H9 (cell line): ENCODE data around the gene PDZD2. TPM values are rescaled to one million over a fixed set of nuclear protein-coding genes. Genes with fewer than 3 reads are reported as not detected.

Experiments
- DNase-seq: peaks from one replicate; pipeline ENCODE4 v3.0.0-alpha.2; 2017
- H2AFZ ChIP-seq: one replicate; pipeline ENCODE4 v1.6.1; 2013; ENCODE audit warnings: mild to moderate bottlenecking, low read length, control low read depth, moderate library complexity
- H2AK5ac ChIP-seq: 2 replicates; pipeline ENCODE4 v1.6.1; 2013; ENCODE audit warnings: low read length, control low read depth, mixed read lengths; ENCODE audit not compliant: insufficient read length
- H2BK120ac ChIP-seq: one replicate; pipeline ENCODE4 v1.6.1; 2013; ENCODE audit warnings: low read depth, mild to moderate bottlenecking, low read length, control low read depth, inconsistent platforms; ENCODE audit not compliant: poor library complexity, severe bottlenecking
- H2BK12ac ChIP-seq: 2 replicates; pipeline ENCODE4 v1.6.1; 2013; ENCODE audit warnings: low read length, control low read depth, mixed read lengths, low read depth; ENCODE audit not compliant: insufficient read length
- H2BK15ac ChIP-seq: 2 replicates; pipeline ENCODE4 v1.6.1; 2013; ENCODE audit warnings: low read depth, low read length, control low read depth
- H2BK20ac ChIP-seq: one replicate; pipeline ENCODE4 v1.6.1; 2013; ENCODE audit warnings: low read depth, mild to moderate bottlenecking, low read length, control low read depth, inconsistent platforms; ENCODE audit not compliant: poor library complexity, severe bottlenecking
- H2BK5ac ChIP-seq: 2 replicates; pipeline ENCODE4 v1.6.1; 2013; ENCODE audit warnings: low read length, control low read depth, mixed read lengths; ENCODE audit not compliant: insufficient read length
- H3K14ac ChIP-seq: 2 replicates; pipeline ENCODE4 v1.6.1; 2013; ENCODE audit warnings: low read length, control low read depth; ENCODE audit not compliant: insufficient read depth
- H3K18ac ChIP-seq: 2 replicates; pipeline ENCODE4 v1.6.1; 2013; ENCODE audit warnings: low read depth, mild to moderate bottlenecking, mixed read lengths, low read length, control low read depth; ENCODE audit not compliant: insufficient read length
- H3K23ac ChIP-seq: 2 replicates; pipeline ENCODE4 v1.6.1; 2013; ENCODE audit warnings: low read length, control low read depth, mixed read lengths, low read depth; ENCODE audit not compliant: insufficient read length
- H3K23me2 ChIP-seq: 2 replicates; pipeline ENCODE4 v1.6.1; 2013; ENCODE audit warnings: low read depth, mild to moderate bottlenecking, mixed read lengths, low read length, control low read depth; ENCODE audit not compliant: insufficient read length, poor library complexity, severe bottlenecking
- H3K27ac ChIP-seq: 2 replicates; pipeline ENCODE4 v1.5.1; 2013; ENCODE audit warnings: low read length, control low read depth, mixed read lengths, low read depth; ENCODE audit not compliant: insufficient read length
- H3K27me3 ChIP-seq: 2 replicates; pipeline ENCODE4 v1.6.1; 2013; ENCODE audit warnings: low read length, control low read depth, inconsistent platforms; ENCODE audit not compliant: insufficient read depth
- H3K4ac ChIP-seq: 2 replicates; pipeline ENCODE4 v1.6.1; 2013; ENCODE audit warnings: low read depth, mild to moderate bottlenecking, control low read depth, inconsistent platforms, low read length, moderate library complexity
- H3K4me1 ChIP-seq: 2 replicates; pipeline ENCODE4 v1.6.1; 2013; ENCODE audit warnings: low read length, control low read depth, inconsistent platforms; ENCODE audit not compliant: insufficient read depth
- H3K4me2 ChIP-seq: 2 replicates; pipeline ENCODE4 v1.6.1; 2013; ENCODE audit warnings: low read length, control low read depth, mixed read lengths; ENCODE audit not compliant: insufficient read length, insufficient read depth
- H3K56ac ChIP-seq: 2 replicates; pipeline ENCODE4 v1.6.1; 2013; ENCODE audit warnings: low read depth, mild to moderate bottlenecking, mixed read lengths, low read length, control low read depth; ENCODE audit not compliant: insufficient read length
- H3K79me1 ChIP-seq: 2 replicates; pipeline ENCODE4 v1.6.1; 2013; ENCODE audit warnings: low read depth, mild to moderate bottlenecking, moderate library complexity, low read length, control low read depth, inconsistent platforms; ENCODE audit not compliant: insufficient read depth, poor library complexity, severe bottlenecking
- H3K79me2 ChIP-seq: 2 replicates; pipeline ENCODE4 v1.6.1; 2013; ENCODE audit warnings: low read length, control low read depth, inconsistent platforms; ENCODE audit not compliant: insufficient read depth
- H3K9ac ChIP-seq: 2 replicates; pipeline ENCODE4 v1.6.1; 2013; ENCODE audit warnings: low read length, control low read depth, mixed read lengths; ENCODE audit not compliant: insufficient read length; ENCODE audit errors: extremely low read depth
- H3K9me3 ChIP-seq: one replicate; pipeline ENCODE4 v1.6.1; 2013; ENCODE audit warnings: low read depth, low read length, inconsistent platforms; ENCODE audit not compliant: control insufficient read depth
- H3T11ph ChIP-seq: one replicate; pipeline ENCODE4 v1.6.1; 2013; ENCODE audit warnings: mild to moderate bottlenecking, low read length, control low read depth, inconsistent platforms
- H4K20me1 ChIP-seq: one replicate; pipeline ENCODE4 v1.6.1; 2013; ENCODE audit not compliant: control insufficient read depth, insufficient read length, insufficient read depth
- H4K5ac ChIP-seq: 2 replicates; pipeline ENCODE4 v1.6.1; 2013; ENCODE audit warnings: low read depth, mild to moderate bottlenecking, mixed read lengths, low read length, control low read depth; ENCODE audit not compliant: insufficient read length
- H4K8ac ChIP-seq: replicated peaks from 2 replicates; pipeline ENCODE4 v1.6.1; 2013; ENCODE audit warnings: low read length, control low read depth, mixed read lengths, low read depth; ENCODE audit not compliant: insufficient read length
- H4K91ac ChIP-seq: 2 replicates; pipeline ENCODE4 v1.6.1; 2013; ENCODE audit warnings: low read depth, mild to moderate bottlenecking, moderate library complexity, mixed read lengths, low read length, control low read depth; ENCODE audit not compliant: insufficient read length
- H3K27ac Mint-ChIP-seq, 3 experiments: 2 replicates in 2 of 3; 3 replicates in 1 of 3; pipeline ENCODE4 v1.8.0; 2020 to 2021; ENCODE audit warnings: mixed read lengths in 3 of 3, mild to moderate bottlenecking in 1 of 3, moderate library complexity in 1 of 3
- H3K27me3 Mint-ChIP-seq: 2 replicates; pipeline ENCODE4 v1.8.0; 2021; ENCODE audit warnings: low read depth, mild to moderate bottlenecking, moderate library complexity, mixed read lengths
- H3K36me3 Mint-ChIP-seq, 3 experiments: 2 replicates in 2 of 3; 3 replicates in 1 of 3; pipeline ENCODE4 v1.8.0; 2020 to 2021; ENCODE audit warnings: low read depth in 3 of 3, mixed read lengths in 3 of 3; ENCODE audit not compliant: insufficient read depth in 1 of 3
- H3K4me1 Mint-ChIP-seq, 2 experiments: 2 replicates each; pipeline ENCODE4 v1.8.0; 2020; ENCODE audit warnings: mixed read lengths in 2 of 2
- H3K4me3 Mint-ChIP-seq, 2 experiments: 2 replicates in 1 of 2; 3 replicates in 1 of 2; pipeline ENCODE4 v1.8.0; 2020 to 2021; ENCODE audit warnings: mild to moderate bottlenecking in 2 of 2, mixed read lengths in 2 of 2, moderate library complexity in 1 of 2
- H3K9me3 Mint-ChIP-seq, 2 experiments: 2 replicates in 1 of 2; 3 replicates in 1 of 2; pipeline ENCODE4 v1.8.0; 2020; ENCODE audit warnings: mild to moderate bottlenecking in 2 of 2, mixed read lengths in 2 of 2, moderate library complexity in 1 of 2
- CTCF ChIP-seq: fragments of 200-600 bp; sonication (generic); conservative IDR thresholded peaks from 3 replicates; pipeline ENCODE4 v1.8.0; 2021; ENCODE audit warnings: antibody characterized with exemption, mild to moderate bottlenecking
- WGBS: extraction: QIAGEN DNeasy Blood & Tissue Kit; methylation state at CpG from one replicate; pipeline ENCODE4 v1.1.7; 2013; ENCODE audit warnings: missing lambda C conversion rate, low lambda C conversion rate, mixed read lengths; ENCODE audit not compliant: insufficient read length; ENCODE audit errors: extremely low coverage; 5-methylcytosine and 5-hydroxymethylcytosine counted together
- total RNA-seq: library from RNA; stranded (reverse); gene quantifications from 2 replicates; pipeline ENCODE4 v1.2.1, GENCODE V29; 2021

PDZD2 gene
- total RNA-seq, 1 experiment from 2014 or later, result 9.9 TPM

GRCh38 chr5:32003981-32004380 lies 365.1 kb downstream of the PDZD2 start:
- Histone ChIP-seq H3K27ac (no peak overlapping the region), H4K5ac (no peak overlapping the region), H4K8ac (no peak overlapping the region), H3K9ac (no peak overlapping the region), H2AK5ac (no peak overlapping the region), H3K79me2 (no peaks in the 10 kb centered on the region), H3K23me2 (no peaks in the 10 kb centered on the region), H2BK5ac (no peak overlapping the region), H3K27me3 (no peaks in the 10 kb centered on the region), H4K20me1 (no peaks in the 10 kb centered on the region), H2AFZ (no peak overlapping the region), H3K4me2 (no peak overlapping the region), H3K56ac (no peak overlapping the region), H2BK120ac (no peak overlapping the region), H3K18ac (no peak overlapping the region), H3K79me1 (no peaks in the 10 kb centered on the region), H4K91ac (no peak overlapping the region), H3T11ph (no peak overlapping the region), H3K9me3 (no peaks in the 10 kb centered on the region), H3K4ac (no peak overlapping the region), H3K4me1 (no peaks in the 10 kb centered on the region; the same call in 1 of the 2 replicates), H3K14ac (no peak overlapping the region), H2BK12ac (no peak overlapping the region), H2BK15ac (no peak overlapping the region), H3K23ac (no peak overlapping the region), H2BK20ac (no peak overlapping the region)
- Mint-ChIP-seq H3K4me3 (no peak overlapping the region), H3K9me3 (no peaks in the 10 kb centered on the region; a peak in 1 of 5 replicates), H3K27ac (peak overlapping the region in 1 of 3 experiments; percentile 31; a peak in 1 of 7 replicates), H3K36me3 (peaks cover 7 to 13% (median 12%) of the 10 kb centered on the region in 3 experiments), H3K4me1 (peaks cover 7 to 18% of the 10 kb centered on the region in 2 experiments), H3K27me3 (no peaks in the 10 kb centered on the region)
- TF ChIP-seq CTCF, result no peak
- DNase-seq, result no peak
- WGBS, result no CpG with 5 or more reads among the region's 4 CpGs
